Amygdala (tissue), 56 donors: Measurements from ENCODE around the gene CDH8.
"Not testable (repeated sequence)": the region's sequence is repeated elsewhere in the genome, so short reads cannot be mapped to it uniquely, and the experiment has no call there.

Source experiments
- DNase-seq, 56 donors: peaks; one replicate each; lab custom pipeline; 2025; lab: John Stamatoyannopoulos, UW

Gene CDH8

GRCh38 chr16:61877436-61877835, 158.8 kb downstream of the CDH8 start:
- DNase-seq, result no peak

GRCh38 chr16:61872778-61873119, 163.5 kb downstream of the CDH8 start:
- DNase-seq, result no peak

GRCh38 chr16:61871837-61872777, 164.1 kb downstream of the CDH8 start:
- DNase-seq, result no peak

- peak in 22 of 56 donors; percentile 5 to 85 (median 29) for DNase-seq
Measured at GRCh38 chr16:61862221-61863155, 173.8 kb downstream of the CDH8 start.

DNA sequence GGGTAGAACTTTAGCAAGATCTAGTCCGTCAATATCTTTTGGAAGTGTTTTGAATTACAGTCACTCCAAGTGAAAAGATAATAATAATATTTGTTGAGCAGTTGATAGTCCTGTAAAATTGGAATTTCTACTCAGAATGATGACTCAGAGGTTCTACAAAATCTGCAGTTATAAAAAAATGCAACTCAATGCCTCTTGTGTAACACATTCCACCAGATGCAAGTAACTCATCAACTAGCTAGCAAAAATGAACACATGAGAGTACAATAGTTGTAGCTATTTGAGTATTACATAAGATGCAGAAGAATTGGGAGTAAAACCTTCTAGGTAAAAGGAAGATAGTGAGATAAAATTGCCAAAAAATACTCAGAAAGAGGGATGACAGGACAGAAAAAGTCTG, 177.2 kb downstream of the CDH8 start:
- no peak for DNase-seq

GRCh38 chr16:61842666-61843065, 193.6 kb downstream of the CDH8 start:
- DNase-seq, result no peak

- peak in 5 of 56 donors; percentile 2 to 29 (median 4) for DNase-seq
Measured at GRCh38 chr16:61836804-61837393, 199.3 kb downstream of the CDH8 start.

GRCh38 chr16:61834082-61834481, 202.2 kb downstream of the CDH8 start:
- DNase-seq, result no peak

DNA sequence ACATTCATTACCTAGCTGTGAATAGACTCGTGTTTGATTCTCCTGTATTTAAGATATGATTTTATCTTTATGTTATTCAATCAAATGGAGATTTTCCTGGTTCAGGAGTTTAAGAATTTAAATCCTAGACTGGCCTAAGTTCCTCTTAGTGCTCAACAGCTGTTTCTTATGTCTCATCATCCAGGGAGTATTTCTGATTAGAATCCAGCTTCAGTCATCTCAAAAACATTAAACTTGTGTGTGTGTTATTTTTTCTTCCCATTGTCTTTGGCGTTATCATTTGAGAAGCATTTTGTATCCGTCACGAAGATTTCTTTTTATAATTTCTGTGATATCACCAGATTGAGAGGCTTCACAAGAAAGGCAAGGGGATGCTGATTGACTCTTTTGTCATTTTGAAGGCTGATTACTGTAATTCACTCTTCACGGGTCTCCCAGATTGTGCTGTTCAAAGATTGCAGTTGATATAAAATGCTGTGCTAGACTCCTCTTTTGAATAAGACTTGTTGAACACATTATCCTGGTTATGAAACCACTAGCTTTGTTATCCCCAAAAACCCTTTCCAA, 204.8 kb downstream of the CDH8 start:
- no peak for DNase-seq

DNA sequence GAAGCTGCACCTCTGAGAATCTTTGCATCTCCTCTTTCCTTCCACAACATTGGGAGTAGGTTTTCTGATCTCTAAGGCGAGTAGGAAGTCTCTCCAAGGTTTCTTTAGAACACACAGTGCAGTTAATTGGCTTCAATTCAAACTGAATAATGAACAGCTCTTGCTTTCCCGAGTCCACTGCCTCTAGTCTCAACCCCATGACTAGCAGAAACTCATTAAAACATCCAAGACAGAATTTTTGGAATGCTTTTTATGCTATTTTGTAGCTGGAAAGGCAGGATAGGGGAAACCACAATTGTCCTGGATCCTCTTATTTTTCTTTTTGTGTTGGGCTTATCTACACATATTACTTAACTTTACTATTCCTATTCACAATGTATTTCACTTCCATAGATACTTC, 206.6 kb downstream of the CDH8 start:
- no peak for DNase-seq

GRCh38 chr16:61823326-61823725, 212.9 kb downstream of the CDH8 start:
- DNase-seq, result no peak

DNA sequence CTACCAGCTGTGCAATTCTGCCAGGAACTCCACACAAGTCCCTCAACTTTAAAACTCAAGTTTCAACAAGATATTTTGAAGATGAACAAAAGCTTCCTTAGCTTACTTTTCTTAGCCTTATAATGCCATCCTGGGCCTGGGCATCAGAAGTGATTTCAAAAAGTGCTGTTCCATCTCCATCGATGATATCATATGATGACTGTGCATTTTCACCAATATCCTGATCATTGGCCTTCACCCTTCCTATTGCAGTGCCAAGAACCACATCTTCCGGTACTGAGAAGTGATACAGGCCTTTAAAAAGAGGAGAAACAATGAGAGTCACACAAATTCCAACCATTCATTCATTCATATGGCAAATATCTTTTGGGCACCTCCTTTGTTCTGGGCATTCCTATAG, 215.4 kb downstream of the CDH8 start:
- no peak for DNase-seq

DNA sequence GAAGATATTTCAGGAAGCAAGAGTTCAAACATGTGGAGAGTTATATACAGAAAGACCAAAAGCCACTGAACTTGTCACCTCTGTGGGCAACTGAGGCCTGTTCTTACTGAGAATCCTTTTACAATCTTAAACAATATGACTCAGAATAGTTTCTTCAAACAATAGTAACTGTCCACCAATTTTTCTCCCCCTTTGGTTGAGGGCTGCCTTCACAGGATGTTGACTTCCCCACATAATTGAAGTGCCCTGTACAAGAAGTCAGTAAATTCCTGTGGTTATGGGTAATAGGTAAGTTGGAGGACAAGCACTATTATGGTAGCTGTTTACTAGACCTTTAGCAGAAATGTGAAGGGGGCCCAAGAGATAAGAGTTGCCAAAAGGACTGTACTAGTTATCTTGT, 215.8 kb downstream of the CDH8 start:
- DNase-seq, result no peak

GRCh38 chr16:61818850-61819249, 217.4 kb downstream of the CDH8 start:
- no peak for DNase-seq

- DNase-seq, result no peak
Measured at GRCh38 chr16:61817583-61818278, 218.5 kb downstream of the CDH8 start.

GRCh38 chr16:61814726-61815347, 221.4 kb downstream of the CDH8 start:
- DNase-seq, result no peak

- DNase-seq, result no peak
Measured at GRCh38 chr16:61813339-61813738, 222.9 kb downstream of the CDH8 start.

- no peak for DNase-seq
Measured at GRCh38 chr16:61812251-61812650, 224.0 kb downstream of the CDH8 start.

DNA sequence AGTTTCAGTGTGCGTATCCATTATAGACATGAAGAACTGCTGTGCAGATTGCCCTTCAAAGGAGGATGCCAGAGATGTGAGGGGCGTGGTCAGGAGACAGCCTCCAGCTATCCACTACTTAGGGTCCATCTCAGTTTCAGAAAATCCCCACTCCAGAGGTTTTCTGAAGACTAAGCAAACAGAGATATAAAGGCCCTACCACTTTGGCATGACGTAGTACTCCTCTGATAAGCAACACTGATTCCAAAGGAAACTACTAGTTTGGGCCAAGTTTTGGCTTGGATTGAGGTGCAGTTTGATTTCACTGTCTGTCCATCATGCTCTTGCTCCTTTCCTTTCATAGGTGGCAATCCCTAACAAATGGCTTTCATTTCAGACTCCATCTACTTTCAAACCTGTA, 228.7 kb downstream of the CDH8 start:
- no peak for DNase-seq

DNA sequence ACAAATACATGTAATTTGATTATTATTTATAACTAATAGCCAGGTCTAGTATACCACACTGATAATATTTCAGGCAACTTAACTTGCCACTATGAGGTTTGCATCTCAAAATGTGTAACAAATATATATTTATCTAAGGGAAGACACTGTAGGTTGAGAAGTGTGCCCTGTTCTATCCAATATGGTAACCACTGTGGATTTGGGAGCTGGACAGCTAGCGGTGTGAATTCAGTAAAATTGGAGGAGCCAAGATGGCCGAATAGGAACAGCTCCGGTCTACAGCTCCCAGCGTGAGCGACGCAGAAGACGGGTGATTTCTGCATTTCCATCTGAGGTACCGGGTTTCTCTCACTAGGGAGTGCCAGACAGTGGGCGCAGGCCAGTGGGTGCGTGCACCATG, 235.0 kb downstream of the CDH8 start:
- not testable (repeated sequence) for DNase-seq
